ENCODE results near the gene KDSR. TPM values are rescaled to one million over a fixed set of nuclear protein-coding genes. Genes with fewer than 3 reads are reported as not detected.

Gene KDSR
- total RNA-seq, 1 experiment from 2014 or later = 26.8 TPM

- Histone ChIP-seq H3K4me3 (ENCODE audit: low read depth, low read length) (no peak overlapping the region), H3K27me3 (replicated peaks; ENCODE audit: control insufficient read depth, insufficient read depth, low read length) (no peaks in the 10 kb centered on the region), H3K36me3 (ENCODE audit: control insufficient read depth, insufficient read depth, low read length) (no peaks in the 10 kb centered on the region), H3K9me3 (no peaks in the 10 kb centered on the region), H3K4me1 (no peaks in the 10 kb centered on the region)
- Mint-ChIP-seq H3K4me3 (ENCODE audit: unreplicated experiment) (no peak overlapping the region), H3K27me3 (ENCODE audit: insufficient read depth, unreplicated experiment) (no peaks in the 10 kb centered on the region), H3K9me3 (ENCODE audit: unreplicated experiment) (no peaks in the 10 kb centered on the region), H3K36me3 (ENCODE audit: insufficient read depth, unreplicated experiment) (no peaks in the 10 kb centered on the region), H3K27ac (ENCODE audit: unreplicated experiment) (no peak overlapping the region), H3K4me1 (ENCODE audit: low read depth, unreplicated experiment) (no peaks in the 10 kb centered on the region)
- BruUV-seq (replicated peaks) = no TSS peak
- POLR2A ChIA-PET = no interaction called here
- no peak for DNase-seq
- CTCF ChIA-PET = no interaction called here
- TF ChIP-seq, protein P1, sequence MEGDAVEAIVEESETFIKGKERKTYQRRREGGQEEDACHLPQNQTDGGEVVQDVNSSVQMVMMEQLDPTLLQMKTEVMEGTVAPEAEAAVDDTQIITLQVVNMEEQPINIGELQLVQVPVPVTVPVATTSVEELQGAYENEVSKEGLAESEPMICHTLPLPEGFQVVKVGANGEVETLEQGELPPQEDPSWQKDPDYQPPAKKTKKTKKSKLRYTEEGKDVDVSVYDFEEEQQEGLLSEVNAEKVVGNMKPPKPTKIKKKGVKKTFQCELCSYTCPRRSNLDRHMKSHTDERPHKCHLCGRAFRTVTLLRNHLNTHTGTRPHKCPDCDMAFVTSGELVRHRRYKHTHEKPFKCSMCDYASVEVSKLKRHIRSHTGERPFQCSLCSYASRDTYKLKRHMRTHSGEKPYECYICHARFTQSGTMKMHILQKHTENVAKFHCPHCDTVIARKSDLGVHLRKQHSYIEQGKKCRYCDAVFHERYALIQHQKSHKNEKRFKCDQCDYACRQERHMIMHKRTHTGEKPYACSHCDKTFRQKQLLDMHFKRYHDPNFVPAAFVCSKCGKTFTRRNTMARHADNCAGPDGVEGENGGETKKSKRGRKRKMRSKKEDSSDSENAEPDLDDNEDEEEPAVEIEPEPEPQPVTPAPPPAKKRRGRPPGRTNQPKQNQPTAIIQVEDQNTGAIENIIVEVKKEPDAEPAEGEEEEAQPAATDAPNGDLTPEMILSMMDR (IDR thresholded peaks at IDR 0.05; ENCODE audit: insufficient read depth in 1 of 2, low read depth in 1 of 2, low read length in 1 of 2, severe bottlenecking in 1 of 2, unreplicated experiment in 1 of 2) = no peak
- intact Hi-C loops (cut with micrococcal nuclease; ENCODE audit: unreplicated experiment) = no loop called here
Measured at GRCh38 chr18:63312737-63313395, 54.1 kb downstream of the KDSR start.

GRCh38 chr18:63312019-63312409 lies 55.0 kb downstream of the KDSR start:
- no peak overlapping the region for H3K4me3 Mint-ChIP-seq (ENCODE audit: unreplicated experiment)
- no peaks in the 10 kb centered on the region for H3K36me3 Mint-ChIP-seq (ENCODE audit: insufficient read depth, unreplicated experiment)
- CTCF ChIA-PET = no interaction called here
- Histone ChIP-seq H3K9me3 (no peaks in the 10 kb centered on the region), H3K36me3 (ENCODE audit: control insufficient read depth, insufficient read depth, low read length) (no peaks in the 10 kb centered on the region), H3K27me3 (replicated peaks; ENCODE audit: control insufficient read depth, insufficient read depth, low read length) (no peaks in the 10 kb centered on the region), H3K4me3 (ENCODE audit: low read depth, low read length) (no peak overlapping the region), H3K4me1 (no peaks in the 10 kb centered on the region)
- DNase-seq = no peak
- H3K4me1 Mint-ChIP-seq (ENCODE audit: low read depth, unreplicated experiment) = no peaks in the 10 kb centered on the region
- no peaks in the 10 kb centered on the region for H3K27me3 Mint-ChIP-seq (ENCODE audit: insufficient read depth, unreplicated experiment)
- no peaks in the 10 kb centered on the region for H3K9me3 Mint-ChIP-seq (ENCODE audit: unreplicated experiment)
- POLR2A ChIA-PET = no interaction called here
- TF ChIP-seq, protein P1 (IDR thresholded peaks at IDR 0.05; ENCODE audit: insufficient read depth in 1 of 2, low read depth in 1 of 2, low read length in 1 of 2, severe bottlenecking in 1 of 2, unreplicated experiment in 1 of 2) = no peak
- no peak overlapping the region for H3K27ac Mint-ChIP-seq (ENCODE audit: unreplicated experiment)
- no TSS peak for BruUV-seq (replicated peaks)
- intact Hi-C loops (cut with micrococcal nuclease; ENCODE audit: unreplicated experiment) = no loop called here

- Mint-ChIP-seq H3K27me3 (ENCODE audit: insufficient read depth, unreplicated experiment) (no peaks in the 10 kb centered on the region), H3K4me3 (ENCODE audit: unreplicated experiment) (no peak overlapping the region), H3K4me1 (ENCODE audit: low read depth, unreplicated experiment) (no peaks in the 10 kb centered on the region), H3K27ac (ENCODE audit: unreplicated experiment) (no peak overlapping the region), H3K36me3 (ENCODE audit: insufficient read depth, unreplicated experiment) (no peaks in the 10 kb centered on the region), H3K9me3 (ENCODE audit: unreplicated experiment) (no peaks in the 10 kb centered on the region)
- no TSS peak for BruUV-seq (replicated peaks)
- ChIA-PET POLR2A (no interaction called here), CTCF (no interaction called here)
- intact Hi-C loops (cut with micrococcal nuclease; ENCODE audit: unreplicated experiment) = no loop called here
- Histone ChIP-seq H3K36me3 (ENCODE audit: control insufficient read depth, insufficient read depth, low read length) (no peaks in the 10 kb centered on the region), H3K27me3 (replicated peaks; ENCODE audit: control insufficient read depth, insufficient read depth, low read length) (no peaks in the 10 kb centered on the region), H3K9me3 (no peaks in the 10 kb centered on the region), H3K4me3 (ENCODE audit: low read depth, low read length) (no peak overlapping the region), H3K4me1 (no peaks in the 10 kb centered on the region)
- DNase-seq = no peak
- TF ChIP-seq, protein P1 (IDR thresholded peaks at IDR 0.05; ENCODE audit: insufficient read depth in 1 of 2, low read depth in 1 of 2, low read length in 1 of 2, severe bottlenecking in 1 of 2, unreplicated experiment in 1 of 2) = no peak
Measured at GRCh38 chr18:63311118-63312018, 55.6 kb downstream of the KDSR start.
